Heart left ventricle (tissue), 16 donors: Measurements from ENCODE around the gene ERCC1. TPM values are rescaled to one million over a fixed set of nuclear protein-coding genes. Genes with fewer than 3 reads are reported as not detected.
A peak's percentile ranks its signal among the peaks of the same experiment; 100 is the strongest.

Experiments used
- ATAC-seq, 4 donors: fragments of 200-7000 bp; cut with Tn5 transposase; one replicate each; pipeline ENCODE4 v1.9.1; 2020 to 2022; ENCODE audit warnings: moderate library complexity in 4 of 4, mild to moderate bottlenecking in 3 of 4, moderate number of reproducible peaks in 1 of 4
- DNase-seq, 5 donors: peaks; one replicate each; pipeline ENCODE4 v3.0.0-alpha.2; 2020
- H3K27ac ChIP-seq, 12 donors: fragments of 200-600 bp; sonication (generic) in 4 of 12; one replicate each; pipeline versions ENCODE4 v1.5.0 to v1.8.0; 2016 to 2022; ENCODE audit warnings: mild to moderate bottlenecking in 2 of 12
- H3K27me3 ChIP-seq, 9 donors: fragments of 200-600 bp; sonication (generic) in 2 of 9; one replicate each; pipeline versions ENCODE4 v1.5.1 to v1.8.0; 2016 to 2022; ENCODE audit warnings: mild to moderate bottlenecking in 3 of 9
- H3K36me3 ChIP-seq, 9 donors: fragments of 200-600 bp; sonication (generic) in 2 of 9; one replicate each; pipeline versions ENCODE4 v1.5.0 to v1.8.0; 2018 to 2022; ENCODE audit warnings: mild to moderate bottlenecking in 2 of 9
- H3K4me1 ChIP-seq, 12 donors: fragments of 200-600 bp; sonication (generic) in 4 of 12; one replicate each; pipeline versions ENCODE4 v1.5.0 to v1.8.0; 2016 to 2022; ENCODE audit warnings: mild to moderate bottlenecking in 3 of 12
- H3K4me3 ChIP-seq, 12 donors: fragments of 200-600 bp; sonication (generic) in 4 of 12; one replicate each; pipeline versions ENCODE4 v1.5.0 to v1.8.0; 2017 to 2022; ENCODE audit warnings: mild to moderate bottlenecking in 9 of 12, moderate library complexity in 4 of 12
- H3K9me3 ChIP-seq, 12 donors: fragments of 200-600 bp; sonication (generic) in 4 of 12; one replicate each; pipeline versions ENCODE4 v1.5.0 to v1.8.0; 2016 to 2022; ENCODE audit warnings: mild to moderate bottlenecking in 1 of 12
- CTCF ChIP-seq, 12 donors: fragments of 200-600 bp; sonication (generic) in 4 of 12; IDR thresholded peaks; one replicate each; pipeline versions ENCODE4 v1.5.0 to v1.8.0; 2018 to 2022; ENCODE audit warnings: antibody characterized with exemption in 12 of 12, mild to moderate bottlenecking in 5 of 12
- POLR2A ChIP-seq, 2 donors: fragments of 450-650 bp; IDR thresholded peaks; one replicate each; pipeline ENCODE4 v1.6.1; 2017; ENCODE audit warnings: antibody characterized with exemption in 2 of 2, mild to moderate bottlenecking in 2 of 2, moderate library complexity in 2 of 2
- WGBS, 4 donors: extraction: QIAGEN DNeasy Blood & Tissue Kit in 2 of 4; methylation state at CpG; one replicate each; pipeline versions ENCODE4 v1.1.5 to v1.1.7; 2013 to 2018; 5-methylcytosine and 5-hydroxymethylcytosine counted together
- intact Hi-C, 10 donors: fragments of 100-400 bp; cut with DNase I; formaldehyde crosslinking; loops; one replicate each; pipeline versions ENCODE4 v1.11.1 to v1.14.2; 2022
- polyA plus RNA-seq, 2 donors: library from polyadenylated mRNA; stranded (reverse); fragments of 200-250 nt; gene quantifications; one replicate each; pipeline ENCODE4 v1.2.3, GENCODE V29; 2013
- total RNA-seq, 9 donors: library from RNA; depleted of rRNA in 2 of 9; stranded (reverse); fragments of >200 nt in 2 of 9; fragmentation: NEBNext Ultra II Directional in 3 of 9; extraction: Animal tissue kit (Norgen Biotek cat#: 25700) in 3 of 9; gene quantifications; one replicate each; pipeline versions ENCODE4 v1.1.0 to v1.2.4, GENCODE V29; 2016 to 2023
- donor health status: ischemic (EF 13 %, LVEDD 7.1; RV severe dilation, severe dysfunction).
- donor health status: healthy with polysubstance abuse.
- donor health status: DM: no; HTN: yes; CAD: no.
- donor health status: DM: no; HTN: no; CAD: no.
- donor health status: ischemic (EF 25% LVEDD 6.9; RV normal size, moderate dysfunction).
- donor health status: ischemic (EF 25% LVEDD 5.7; RV mildly dilated, moderate dysfunction).
- donor health status: healthy.
- donor health status: DM: yes; HTN: yes; CAD: no.
- donor health status: ischemic (EF 35%, LVEDD 5.7; RV mildly dilated, moderate dysfunction).
- donor health status: nonischemic (EF 11% LVEDD 7.7; RV severe dilation, severe dysfunction).
- donor health status: DM: yes; HTN: yes; CAD: no.
- donor health status: PGD.
- donor health status: ischemic (EF 29% LVEDD 5.4; RV normal size, mild dysfunction).
- donor health status: nonischemic (EF 23%, LVEDD 6.1; RV moderate dilation, normal function).

The ERCC1 gene
- total and polyA plus RNA-seq, 11 donors, result 104 to 294 (median 121) TPM

- intact Hi-C loops, result no loop called here
- H3K4me3 ChIP-seq, result peak within 1 kb of the TSS; percentile 72 to 98 (median 88)
- TF ChIP-seq CTCF (IDR thresholded peaks at IDR 0.05), result no peak
- peak in 1 of 2 donors; percentile 41 for TF ChIP-seq POLR2A (IDR thresholded peaks at IDR 0.05)
- WGBS, 4 donors, result 4 to 6% (median 4%) methylated on average over 37 to 55 of the region's 55 CpGs
- no peaks in the 10 kb centered on the region for H3K27me3 ChIP-seq
- DNase-seq, result peak; percentile 99
- no peaks in the 10 kb centered on the region for H3K36me3 ChIP-seq
- H3K27ac ChIP-seq, result peak within 1 kb of the TSS; percentile 41 to 86 (median 78)
- peaks cover 0 to 15% (median 6%) of the 10 kb centered on the region in 12 donors for H3K4me1 ChIP-seq
- no peaks in the 10 kb centered on the region for H3K9me3 ChIP-seq
- ATAC-seq, result peak; percentile 98 to 99 (median 98)
These were observed 53.1 kb downstream of the ERCC1 start, which contains the start of gene ERCC2 for GRCh38 chr19:45370410-45371204. Gene ERCC2, minus strand, starts transcription at chr19:45370573. Its CDS starts 33 bp downstream, at chr19:45370540.

GRCh38 chr19:45368737-45369340 is 54.9 kb downstream of the ERCC1 start:
- intact Hi-C loops, result no loop called here
- ATAC-seq, result no peak

GRCh38 chr19:45368127-45368526 is 55.6 kb downstream of the ERCC1 start:
- TF ChIP-seq CTCF (IDR thresholded peaks at IDR 0.05), result no peak
- TF ChIP-seq POLR2A (IDR thresholded peaks at IDR 0.05), result no peak
- 92 to 96% (median 94%) methylated on average over 4 of the region's 4 CpGs for WGBS, 4 donors
- no peak overlapping the region for H3K4me3 ChIP-seq
- intact Hi-C loops, result no loop called here
- peaks cover 0 to 17% (median 7%) of the 10 kb centered on the region in 9 donors for H3K36me3 ChIP-seq
- H3K4me1 ChIP-seq, result peaks cover 0 to 15% (median 6%) of the 10 kb centered on the region in 12 donors
- H3K27ac ChIP-seq, result no peak overlapping the region
- H3K9me3 ChIP-seq, result no peaks in the 10 kb centered on the region
- ATAC-seq, result no peak
- no peak for DNase-seq
- no peaks in the 10 kb centered on the region for H3K27me3 ChIP-seq

More at GRCh38 chr19:45368737-45369340, 54.9 kb downstream of the ERCC1 start:
- Histone ChIP-seq H3K4me1 (peaks cover 0 to 15% (median 6%) of the 10 kb centered on the region in 12 donors), H3K9me3 (no peaks in the 10 kb centered on the region), H3K36me3 (peaks cover 0 to 15% (median 2%) of the 10 kb centered on the region in 9 donors), H3K27me3 (no peaks in the 10 kb centered on the region), H3K4me3 (no peak overlapping the region), H3K27ac (no peak overlapping the region)
- WGBS, 4 donors, result 90 to 96% (median 91%) methylated on average over 8 to 11 of the region's 11 CpGs
- no peak for DNase-seq
- TF ChIP-seq CTCF (IDR thresholded peaks at IDR 0.05), result no peak
- TF ChIP-seq POLR2A (IDR thresholded peaks at IDR 0.05), result no peak

- intact Hi-C loops, result no loop called here
- no peak for ATAC-seq
These were observed 59.0 kb downstream of the ERCC1 start for GRCh38 chr19:45364696-45365095.

More at GRCh38 chr19:45364696-45365095, 59.0 kb downstream of the ERCC1 start:
- 91 to 93% (median 91%) methylated on average over 4 to 12 of the region's 12 CpGs for WGBS, 4 donors
- H3K27ac ChIP-seq, result no peak overlapping the region
- peaks cover 0 to 28% (median 18%) of the 10 kb centered on the region in 9 donors for H3K36me3 ChIP-seq
- no peaks in the 10 kb centered on the region for H3K9me3 ChIP-seq
- H3K4me3 ChIP-seq, result no peak overlapping the region
- DNase-seq, result no peak
- H3K27me3 ChIP-seq, result no peaks in the 10 kb centered on the region
- TF ChIP-seq POLR2A (IDR thresholded peaks at IDR 0.05) (no peak), CTCF (IDR thresholded peaks at IDR 0.05) (no peak)
- peaks cover 0 to 7% (median 2%) of the 10 kb centered on the region in 12 donors for H3K4me1 ChIP-seq
